ENCODE results near the gene AP5Z1.

DNA sequence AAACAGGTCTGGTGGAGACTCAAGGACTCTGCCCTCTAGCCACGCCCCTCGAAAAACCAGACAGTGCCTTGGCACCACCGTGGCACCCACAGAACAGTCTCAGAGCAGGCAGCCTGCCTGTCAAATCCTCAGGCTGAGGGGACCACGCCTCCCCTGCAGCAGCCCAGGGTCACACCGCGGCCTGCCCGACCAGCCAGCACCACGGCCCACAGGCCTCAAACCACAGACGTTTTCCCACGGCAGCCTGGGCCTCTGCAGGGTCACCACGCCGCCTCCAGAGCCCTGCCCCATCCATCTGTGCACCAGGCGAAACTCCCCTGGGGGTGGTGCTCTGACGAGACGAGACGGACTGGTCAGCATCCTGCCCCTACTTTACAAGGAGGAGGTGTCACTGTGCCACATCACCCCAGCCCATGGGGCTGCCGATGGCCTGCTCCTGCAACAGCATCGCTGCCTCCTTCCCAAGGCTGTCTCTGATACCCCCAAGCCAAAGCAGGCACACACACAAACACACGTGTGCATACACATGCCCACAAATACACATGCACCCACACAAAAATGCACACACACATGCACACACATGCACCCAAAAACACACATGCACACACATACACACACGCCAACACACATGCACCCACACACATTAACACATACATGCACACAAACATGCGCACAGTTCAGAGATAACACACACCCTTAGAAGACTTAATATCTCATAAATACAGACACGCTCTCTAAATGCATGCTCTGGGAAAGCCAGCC, 61.8 kb downstream of the AP5Z1 start:
- TF ChIP-seq, protein P1, sequence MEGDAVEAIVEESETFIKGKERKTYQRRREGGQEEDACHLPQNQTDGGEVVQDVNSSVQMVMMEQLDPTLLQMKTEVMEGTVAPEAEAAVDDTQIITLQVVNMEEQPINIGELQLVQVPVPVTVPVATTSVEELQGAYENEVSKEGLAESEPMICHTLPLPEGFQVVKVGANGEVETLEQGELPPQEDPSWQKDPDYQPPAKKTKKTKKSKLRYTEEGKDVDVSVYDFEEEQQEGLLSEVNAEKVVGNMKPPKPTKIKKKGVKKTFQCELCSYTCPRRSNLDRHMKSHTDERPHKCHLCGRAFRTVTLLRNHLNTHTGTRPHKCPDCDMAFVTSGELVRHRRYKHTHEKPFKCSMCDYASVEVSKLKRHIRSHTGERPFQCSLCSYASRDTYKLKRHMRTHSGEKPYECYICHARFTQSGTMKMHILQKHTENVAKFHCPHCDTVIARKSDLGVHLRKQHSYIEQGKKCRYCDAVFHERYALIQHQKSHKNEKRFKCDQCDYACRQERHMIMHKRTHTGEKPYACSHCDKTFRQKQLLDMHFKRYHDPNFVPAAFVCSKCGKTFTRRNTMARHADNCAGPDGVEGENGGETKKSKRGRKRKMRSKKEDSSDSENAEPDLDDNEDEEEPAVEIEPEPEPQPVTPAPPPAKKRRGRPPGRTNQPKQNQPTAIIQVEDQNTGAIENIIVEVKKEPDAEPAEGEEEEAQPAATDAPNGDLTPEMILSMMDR (IDR thresholded peaks at IDR 0.05), result no peak
- TF ChIP-seq GABPA (IDR thresholded peaks at IDR 0.05; ENCODE audit: low read depth) (no peak), RAD21 (IDR thresholded peaks at IDR 0.05; ENCODE audit: low read length) (no peak), TCF12 (IDR thresholded peaks at IDR 0.05) (no peak), CHD2 (IDR thresholded peaks at IDR 0.05; ENCODE audit: low read length, partially characterized antibody) (no peak), SMC3 (IDR thresholded peaks at IDR 0.05; ENCODE audit: low read depth, low read length) (no peak), POLR2AphosphoS5 (IDR thresholded peaks at IDR 0.05; ENCODE audit: low read depth, low read length) (no peak)
- TF ChIP-seq, protein P2, sequence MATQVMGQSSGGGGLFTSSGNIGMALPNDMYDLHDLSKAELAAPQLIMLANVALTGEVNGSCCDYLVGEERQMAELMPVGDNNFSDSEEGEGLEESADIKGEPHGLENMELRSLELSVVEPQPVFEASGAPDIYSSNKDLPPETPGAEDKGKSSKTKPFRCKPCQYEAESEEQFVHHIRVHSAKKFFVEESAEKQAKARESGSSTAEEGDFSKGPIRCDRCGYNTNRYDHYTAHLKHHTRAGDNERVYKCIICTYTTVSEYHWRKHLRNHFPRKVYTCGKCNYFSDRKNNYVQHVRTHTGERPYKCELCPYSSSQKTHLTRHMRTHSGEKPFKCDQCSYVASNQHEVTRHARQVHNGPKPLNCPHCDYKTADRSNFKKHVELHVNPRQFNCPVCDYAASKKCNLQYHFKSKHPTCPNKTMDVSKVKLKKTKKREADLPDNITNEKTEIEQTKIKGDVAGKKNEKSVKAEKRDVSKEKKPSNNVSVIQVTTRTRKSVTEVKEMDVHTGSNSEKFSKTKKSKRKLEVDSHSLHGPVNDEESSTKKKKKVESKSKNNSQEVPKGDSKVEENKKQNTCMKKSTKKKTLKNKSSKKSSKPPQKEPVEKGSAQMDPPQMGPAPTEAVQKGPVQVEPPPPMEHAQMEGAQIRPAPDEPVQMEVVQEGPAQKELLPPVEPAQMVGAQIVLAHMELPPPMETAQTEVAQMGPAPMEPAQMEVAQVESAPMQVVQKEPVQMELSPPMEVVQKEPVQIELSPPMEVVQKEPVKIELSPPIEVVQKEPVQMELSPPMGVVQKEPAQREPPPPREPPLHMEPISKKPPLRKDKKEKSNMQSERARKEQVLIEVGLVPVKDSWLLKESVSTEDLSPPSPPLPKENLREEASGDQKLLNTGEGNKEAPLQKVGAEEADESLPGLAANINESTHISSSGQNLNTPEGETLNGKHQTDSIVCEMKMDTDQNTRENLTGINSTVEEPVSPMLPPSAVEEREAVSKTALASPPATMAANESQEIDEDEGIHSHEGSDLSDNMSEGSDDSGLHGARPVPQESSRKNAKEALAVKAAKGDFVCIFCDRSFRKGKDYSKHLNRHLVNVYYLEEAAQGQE (IDR thresholded peaks at IDR 0.05; ENCODE audit: low read depth, low read length), result no peak

Data from SK-N-SH (cell line).